Omental fat pad (tissue), 4 donors: ENCODE results near the gene MARS1. TPM values are rescaled to one million over a fixed set of nuclear protein-coding genes. Genes with fewer than 3 reads are reported as not detected.

Experiments used
- ATAC-seq: fragments of 150-250 bp; one replicate; pipeline ENCODE4 v1.9.1; 2016; ENCODE audit warnings: mild to moderate bottlenecking, moderate library complexity; ENCODE audit not compliant: low FRiP score
- DNase-seq: peaks from one replicate; pipeline ENCODE4 v3.0.0-alpha.2; 2019; ENCODE audit warnings: low spot score
- CTCF ChIP-seq, 3 donors: fragments of 450-650 bp; IDR thresholded peaks; one replicate each; pipeline ENCODE4 v1.5.1; 2016 to 2017; ENCODE audit warnings: antibody characterized with exemption in 3 of 3, mild to moderate bottlenecking in 3 of 3, moderate library complexity in 2 of 3
- total RNA-seq, 4 donors: library from RNA; depleted of rRNA; stranded (reverse); fragments of >200 nt; gene quantifications; one replicate each; pipeline ENCODE4 v1.1.0, GENCODE V29; 2016

Gene MARS1
- total RNA-seq, 4 donors from 2014 or later = 53.5 to 108 (median 58.4) TPM

GRCh38 chr12:57529831-57530230 is 42.0 kb downstream of the MARS1 start:
- ATAC-seq = no peak
- no peak for DNase-seq

GRCh38 chr12:57530396-57531142 is 42.7 kb downstream of the MARS1 start:
- no peak for ATAC-seq
- TF ChIP-seq CTCF (IDR thresholded peaks at IDR 0.05) = no peak
- no peak for DNase-seq

More at GRCh38 chr12:57529831-57530230, 42.0 kb downstream of the MARS1 start:
- no peak for TF ChIP-seq CTCF (IDR thresholded peaks at IDR 0.05)

GRCh38 chr12:57531836-57532235 is 44.0 kb downstream of the MARS1 start:
- no peak for DNase-seq
- TF ChIP-seq CTCF (IDR thresholded peaks at IDR 0.05) = no peak
- no peak for ATAC-seq

- TF ChIP-seq CTCF (IDR thresholded peaks at IDR 0.05) = no peak
- ATAC-seq (no peak), DNase-seq (no peak)
Measured at GRCh38 chr12:57533108-57533507, 45.2 kb downstream of the MARS1 start.

- no peak for TF ChIP-seq CTCF (IDR thresholded peaks at IDR 0.05)
- ATAC-seq = no peak
- DNase-seq = no peak
Measured at GRCh38 chr12:57534250-57534649, 46.4 kb downstream of the MARS1 start.

- DNase-seq = no peak
- no peak for ATAC-seq
- no peak for TF ChIP-seq CTCF (IDR thresholded peaks at IDR 0.05)
Measured at GRCh38 chr12:57534991-57535543, 47.2 kb downstream of the MARS1 start.
